CD4-positive, alpha-beta T cell (primary cell): ENCODE results near the gene PTPMT1. TPM values are rescaled to one million over a fixed set of nuclear protein-coding genes. Genes with fewer than 3 reads are reported as not detected.

Experiments used
- ATAC-seq: fragments of 200-7000 bp; cut with Tn5 transposase; one replicate; pipeline ENCODE4 v1.10.0; 2022; ENCODE audit warnings: mild to moderate bottlenecking; ENCODE audit not compliant: poor library complexity
- CTCF ChIA-PET: fragments of 350-600 bp; sonication (Branson Sonifier 250); formaldehyde crosslinking; loops from one replicate; lab custom pipeline; 2021; ENCODE audit warnings: antibody characterized with exemption, inconsistent platforms; lab: Charles Lee
- POLR2A ChIA-PET: fragments of 350-600 bp; sonication (Branson Sonifier 250); formaldehyde crosslinking; loops from one replicate; lab custom pipeline; 2021; ENCODE audit warnings: antibody characterized with exemption, inconsistent platforms; lab: Charles Lee
- DNase-seq, 14 experiments: peaks; one replicate each; pipeline ENCODE4 v3.0.0-alpha.2; 2013 to 2020; ENCODE audit warnings: mixed read lengths in 2 of 14
- H3K27ac ChIP-seq, 2 donors: one replicate each; pipeline versions ENCODE4 v1.5.1 to v1.7.0; 2013; ENCODE audit warnings: low read length in 2 of 2, low read depth in 1 of 2, mild to moderate bottlenecking in 1 of 2
- H3K27me3 ChIP-seq, 2 experiments: 1 replicate in 1 of 2; 2 replicates in 1 of 2; pipeline versions ENCODE4 v1.6.1 to v1.7.0; 2013; ENCODE audit warnings: low read length in 2 of 2, control low read depth in 1 of 2, mild to moderate bottlenecking in 1 of 2, moderate library complexity in 1 of 2; ENCODE audit not compliant: insufficient read depth in 2 of 2, control insufficient read depth in 1 of 2
- H3K36me3 ChIP-seq: one replicate; pipeline ENCODE4 v1.6.1; 2013; ENCODE audit warnings: low read length, control low read depth; ENCODE audit not compliant: insufficient read depth
- H3K4me1 ChIP-seq: one replicate; pipeline ENCODE4 v1.6.1; 2013; ENCODE audit warnings: low read length, control low read depth; ENCODE audit not compliant: insufficient read depth
- H3K4me3 ChIP-seq: one replicate; pipeline ENCODE4 v1.5.1; 2013; ENCODE audit warnings: mild to moderate bottlenecking, low read length, moderate library complexity
- H3K9me3 ChIP-seq, 2 experiments: 1 replicate in 1 of 2; 2 replicates in 1 of 2; pipeline versions ENCODE4 v1.6.1 to v1.7.0; 2013; ENCODE audit warnings: low read length in 2 of 2, mild to moderate bottlenecking in 2 of 2, control low read depth in 1 of 2, moderate library complexity in 1 of 2; ENCODE audit not compliant: control insufficient read depth in 1 of 2, insufficient read depth in 1 of 2
- H3K27ac Mint-ChIP-seq: one replicate; pipeline ENCODE4 v1.8.0; 2020; ENCODE audit warnings: mixed read lengths
- H3K27me3 Mint-ChIP-seq: one replicate; pipeline ENCODE4 v1.8.0; 2021; ENCODE audit warnings: mixed read lengths
- H3K36me3 Mint-ChIP-seq: one replicate; pipeline ENCODE4 v1.8.0; 2021; ENCODE audit warnings: low read depth, mixed read lengths
- H3K4me1 Mint-ChIP-seq: one replicate; pipeline ENCODE4 v1.8.0; 2021; ENCODE audit warnings: low read depth, mixed read lengths
- H3K4me3 Mint-ChIP-seq: one replicate; pipeline ENCODE4 v1.8.0; 2020; ENCODE audit warnings: mild to moderate bottlenecking, mixed read lengths
- H3K9me3 Mint-ChIP-seq: one replicate; pipeline ENCODE4 v1.8.0; 2020; ENCODE audit warnings: mixed read lengths
- CTCF ChIP-seq: fragments of 200-600 bp; IDR thresholded peaks from one replicate; pipeline ENCODE4 v1.8.0; 2022; ENCODE audit warnings: antibody characterized with exemption, mild to moderate bottlenecking
- intact Hi-C, 2 experiments: fragments of 100-400 bp; cut with DNase I in 1 of 2; cut with micrococcal nuclease in 1 of 2; formaldehyde crosslinking; loops; one replicate each; pipeline versions ENCODE4 v1.15.1 to v1.9.0; 2023 to 2025; cut with DNase I, micrococcal nuclease
- total RNA-seq, 174 experiments: library from RNA in 2 of 174; stranded (reverse) in 2 of 174; gene quantifications; one replicate each; pipeline ENCODE4 v1.2.3 and lab custom pipeline; 2021 to 2026

Gene PTPMT1
- total RNA-seq, 2 experiments from 2014 or later = 18.9 to 26.7 TPM

DNA sequence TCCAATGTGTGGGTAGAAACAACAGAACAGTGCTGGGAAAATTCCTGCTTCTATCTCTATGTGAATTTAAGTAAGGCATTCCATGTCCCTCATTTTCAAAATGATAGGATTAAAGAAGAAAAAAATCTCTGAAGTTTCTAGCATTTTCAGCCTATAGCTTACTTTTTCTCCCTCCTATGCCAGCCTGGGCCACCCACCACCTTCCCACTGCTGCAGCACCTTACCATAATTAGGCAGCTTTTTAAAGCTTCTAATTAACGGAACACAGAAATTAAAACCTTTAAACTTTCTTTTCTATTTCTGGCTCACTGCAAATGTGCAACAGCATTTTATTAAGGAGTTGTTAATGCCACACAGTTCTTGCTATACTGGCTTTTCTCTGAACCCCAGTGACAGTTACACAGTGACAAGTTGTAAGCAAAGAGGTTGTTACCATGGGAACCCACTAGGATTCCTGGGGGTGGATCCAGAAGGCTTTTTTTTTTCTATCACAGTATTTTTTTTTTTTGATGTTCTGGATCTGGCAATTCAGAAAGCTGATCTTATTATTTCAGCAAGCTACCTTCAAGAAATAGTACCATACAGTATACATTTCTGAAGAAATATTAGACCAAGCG lies 32.7 kb upstream of the PTPMT1 start:
- Histone ChIP-seq H3K27me3 (no peaks in the 10 kb centered on the region), H3K9me3 (no peaks in the 10 kb centered on the region), H3K36me3 (peaks cover 32% of the 10 kb centered on the region), H3K27ac (no peak overlapping the region), H3K4me3 (no peak overlapping the region), H3K4me1 (peaks cover 42% of the 10 kb centered on the region)
- POLR2A ChIA-PET = interaction anchor here (0.7 kb wide), 1 partner anchor 9 kb away, joined by 3 read pairs; no protein-coding TSS in a partner anchor
- intact Hi-C loops = no loop called here
- peaks cover 40% of the 10 kb centered on the region for H3K36me3 Mint-ChIP-seq
- TF ChIP-seq CTCF = no peak
- H3K27ac Mint-ChIP-seq = peak overlapping the region; percentile 69
- H3K4me1 Mint-ChIP-seq = peaks cover 50% of the 10 kb centered on the region
- DNase-seq (no peak), ATAC-seq (no peak)
- H3K4me3 Mint-ChIP-seq = no peak overlapping the region
- CTCF ChIA-PET = interaction anchor here (1.2 to 1.9 kb wide), 2 partner anchors 10 to 20 kb away, joined by 4 to 6 read pairs; partner anchors contain the start of gene CELF1
- no peaks in the 10 kb centered on the region for H3K27me3 Mint-ChIP-seq
- no peaks in the 10 kb centered on the region for H3K9me3 Mint-ChIP-seq

DNA sequence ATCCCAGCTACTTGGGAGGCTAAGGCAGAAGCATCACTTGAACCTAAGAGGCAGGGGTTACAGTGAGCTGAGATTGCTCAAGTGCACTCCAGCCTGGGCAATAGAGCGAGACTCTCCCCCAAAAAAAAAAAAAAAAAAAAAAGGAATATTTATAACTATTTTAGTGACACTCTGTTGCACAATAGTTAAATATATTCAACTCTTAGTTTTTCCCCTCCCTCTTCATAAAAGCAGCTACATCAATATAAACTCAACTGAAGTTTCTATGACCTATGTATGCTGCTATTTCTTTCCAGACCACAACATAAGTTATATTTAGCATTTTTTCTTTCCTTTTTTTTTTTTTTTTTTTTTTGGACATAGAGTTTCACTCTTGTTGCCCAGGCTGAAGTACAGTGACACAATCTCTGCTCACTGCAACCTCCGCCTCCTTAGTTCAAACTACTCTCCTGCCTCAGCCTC lies 31.7 kb upstream of the PTPMT1 start:
- intact Hi-C loops = no loop called here
- ChIA-PET POLR2A (no interaction called here), CTCF (interaction anchor here (0.7 to 2.1 kb wide), 4 partner anchors 8 to 33 kb away, joined by 3 to 8 read pairs (median 5); partner anchors contain the start of gene CELF1)
- Mint-ChIP-seq H3K27ac (no peak overlapping the region), H3K9me3 (no peaks in the 10 kb centered on the region), H3K4me1 (peaks cover 49% of the 10 kb centered on the region), H3K27me3 (no peaks in the 10 kb centered on the region), H3K4me3 (no peak overlapping the region), H3K36me3 (peaks cover 37% of the 10 kb centered on the region)
- H3K27me3 ChIP-seq = no peaks in the 10 kb centered on the region
- DNase-seq = no peak
- H3K9me3 ChIP-seq = no peaks in the 10 kb centered on the region
- H3K27ac ChIP-seq = no peak overlapping the region
- TF ChIP-seq CTCF = no peak
- H3K36me3 ChIP-seq = peaks cover 28% of the 10 kb centered on the region
- H3K4me3 ChIP-seq = no peak overlapping the region
- H3K4me1 ChIP-seq = peaks cover 42% of the 10 kb centered on the region
- ATAC-seq = no peak

- no peak for DNase-seq
- Mint-ChIP-seq H3K4me3 (peak overlapping the region; percentile 25), H3K27me3 (no peaks in the 10 kb centered on the region), H3K27ac (peak overlapping the region; percentile 65), H3K36me3 (peaks cover 36% of the 10 kb centered on the region), H3K4me1 (peaks cover 56% of the 10 kb centered on the region), H3K9me3 (no peaks in the 10 kb centered on the region)
- intact Hi-C loops = no loop called here
- Histone ChIP-seq H3K4me3 (no peak overlapping the region), H3K4me1 (peaks cover 45% of the 10 kb centered on the region), H3K27ac (no peak overlapping the region), H3K36me3 (peaks cover 21% of the 10 kb centered on the region), H3K27me3 (no peaks in the 10 kb centered on the region), H3K9me3 (no peaks in the 10 kb centered on the region)
- POLR2A ChIA-PET = interaction anchor here (1.0 kb wide), 1 partner anchor 44 kb away, joined by 3 read pairs; the partner anchor contains the start of gene KBTBD4
- CTCF ChIA-PET = interaction anchor here (2.1 kb wide), 1 partner anchor 9 kb away, joined by 8 read pairs; no protein-coding TSS in a partner anchor
- ATAC-seq = no peak
- no peak for TF ChIP-seq CTCF
These were observed 30.6 kb upstream of the PTPMT1 start for GRCh38 chr11:47534704-47535251.
